Measurements from ENCODE around the gene MAL.

The MAL gene

GRCh38 chr2:95030496-95030895 is 5.0 kb downstream of the MAL start:
- no peak for DNase-seq (ENCODE audit: low read depth, low spot score)
- H3K4me3 ChIP-seq (ENCODE audit: low read depth, low read length) = no peak overlapping the region
- TF ChIP-seq CTCF (IDR thresholded peaks at IDR 0.05; ENCODE audit: low read depth, low read length) = no peak
- in situ Hi-C loops (cut with HindIII; ENCODE audit: low sequenced_read_pairs) = no loop called here

- in situ Hi-C loops (cut with HindIII; ENCODE audit: low sequenced_read_pairs) = no loop called here
- DNase-seq (ENCODE audit: low read depth, low spot score) = no peak
- no peak overlapping the region for H3K4me3 ChIP-seq (ENCODE audit: low read depth, low read length)
- no peak for TF ChIP-seq CTCF (IDR thresholded peaks at IDR 0.05; ENCODE audit: low read depth, low read length)
These were observed 5.7 kb downstream of the MAL start for GRCh38 chr2:95031076-95031725.

GRCh38 chr2:95031726-95032116 is 6.2 kb downstream of the MAL start:
- in situ Hi-C loops (cut with HindIII; ENCODE audit: low sequenced_read_pairs) = no loop called here
- TF ChIP-seq CTCF (IDR thresholded peaks at IDR 0.05; ENCODE audit: low read depth, low read length) = no peak
- H3K4me3 ChIP-seq (ENCODE audit: low read depth, low read length) = no peak overlapping the region
- no peak for DNase-seq (ENCODE audit: low read depth, low spot score)

- no peak overlapping the region for H3K4me3 ChIP-seq (ENCODE audit: low read depth, low read length)
- in situ Hi-C loops (cut with HindIII; ENCODE audit: low sequenced_read_pairs) = no loop called here
- DNase-seq (ENCODE audit: low read depth, low spot score) = no peak
- TF ChIP-seq CTCF (IDR thresholded peaks at IDR 0.05; ENCODE audit: low read depth, low read length) = no peak
These were observed 6.8 kb downstream of the MAL start for GRCh38 chr2:95032341-95032740.

GRCh38 chr2:95032868-95033603 is 7.5 kb downstream of the MAL start:
- no peak for TF ChIP-seq CTCF (IDR thresholded peaks at IDR 0.05; ENCODE audit: low read depth, low read length)
- no peak for DNase-seq (ENCODE audit: low read depth, low spot score)
- in situ Hi-C loops (cut with HindIII; ENCODE audit: low sequenced_read_pairs) = no loop called here
- no peak overlapping the region for H3K4me3 ChIP-seq (ENCODE audit: low read depth, low read length)

GRCh38 chr2:95034221-95034620 is 8.7 kb downstream of the MAL start:
- no peak for TF ChIP-seq CTCF (IDR thresholded peaks at IDR 0.05; ENCODE audit: low read depth, low read length)
- no peak overlapping the region for H3K4me3 ChIP-seq (ENCODE audit: low read depth, low read length)
- DNase-seq (ENCODE audit: low read depth, low spot score) = no peak
- in situ Hi-C loops (cut with HindIII; ENCODE audit: low sequenced_read_pairs) = no loop called here
